ENCODE measurements around the gene PHLPP1.

DNA sequence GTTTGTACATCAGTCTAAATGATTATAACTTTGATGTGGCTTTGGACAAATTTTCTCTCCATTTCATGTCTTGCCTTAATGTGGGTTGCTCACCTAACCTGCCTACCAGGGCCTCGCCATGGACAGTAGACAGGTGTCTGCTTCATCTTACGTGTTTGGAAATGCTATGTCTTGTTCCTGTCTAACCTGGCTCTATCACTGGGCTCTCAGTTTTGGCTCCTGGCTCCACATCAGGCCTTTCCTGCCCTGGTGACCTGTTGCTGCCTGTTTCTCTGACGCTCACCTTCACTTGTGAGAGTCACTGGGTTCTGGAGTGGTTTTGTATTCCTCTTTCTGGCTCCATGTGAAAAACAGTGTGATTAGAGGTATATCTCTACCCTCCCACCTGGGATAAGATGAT lies 65.9 kb downstream of the PHLPP1 start:
- no peak for TF ChIP-seq MYC (IDR thresholded peaks at IDR 0.05; ENCODE audit: low read depth, low read length)
- TF ChIP-seq CTCF (IDR thresholded peaks at IDR 0.05; ENCODE audit: low read depth, low read length): no peak

All from NB4 (cell line).